ENCODE data around the gene DGCR6.
"Not testable (repeated sequence)": the region's sequence is repeated elsewhere in the genome, so short reads cannot be mapped to it uniquely, and the experiment has no call there.

The DGCR6 gene

DNA sequence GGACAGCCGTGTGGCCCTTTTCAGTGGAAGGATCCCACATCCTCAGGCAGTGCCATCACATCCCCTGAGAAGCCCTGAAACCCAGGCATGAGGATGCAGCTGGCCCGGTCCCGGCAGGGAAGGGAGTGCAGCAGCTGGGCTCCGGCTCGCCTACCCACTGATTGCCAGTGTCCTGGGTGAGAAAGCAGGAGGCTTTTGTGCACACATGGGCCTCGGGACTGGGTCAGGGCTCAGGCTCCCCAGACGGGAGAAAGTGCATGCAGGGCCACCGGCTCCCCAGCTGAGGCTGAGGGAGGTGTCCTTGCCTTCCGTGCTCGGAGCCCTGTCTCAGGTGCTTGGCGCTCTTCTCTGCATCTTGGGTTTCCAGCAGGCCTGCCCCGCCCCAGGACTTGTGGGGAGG lies 53.6 kb downstream of the DGCR6 start:
- not testable (repeated sequence) for DNase-seq (ENCODE audit: low read depth in 2 of 3, low spot score in 2 of 3)

DNA sequence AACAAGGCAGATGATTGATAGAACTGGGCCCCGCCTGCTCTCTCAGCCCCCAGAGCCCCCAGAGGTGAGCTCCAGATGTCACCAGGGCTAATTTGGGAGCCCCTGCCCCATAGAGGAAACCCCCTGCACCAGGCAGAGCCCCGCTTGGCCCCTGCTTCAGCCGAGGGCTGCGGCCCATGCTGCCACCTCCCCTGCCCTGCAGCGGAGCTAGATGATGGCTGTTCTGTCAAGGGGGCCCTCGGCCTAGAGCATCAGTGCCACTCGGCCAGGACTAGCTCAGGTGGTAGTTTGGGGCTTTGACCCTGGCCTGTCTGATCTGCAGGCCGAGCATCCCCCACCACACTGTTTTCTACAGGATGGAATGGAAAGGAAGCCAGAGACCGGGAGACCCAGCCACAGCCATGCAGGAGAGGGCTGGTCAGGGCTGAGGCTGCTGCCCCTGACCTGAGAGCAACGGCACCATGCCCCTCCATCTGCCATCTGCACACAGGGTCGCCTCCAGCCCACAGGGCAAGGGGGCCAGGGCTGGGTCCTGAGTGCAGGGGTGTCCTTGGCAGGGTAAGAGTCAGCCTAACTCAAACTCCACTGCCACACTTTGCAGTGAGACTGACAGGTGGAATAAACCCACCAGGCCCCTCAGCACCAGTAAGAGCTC lies 54.2 kb downstream of the DGCR6 start:
- not testable (repeated sequence) for DNase-seq (ENCODE audit: low read depth in 2 of 3, low spot score in 2 of 3)

DNA sequence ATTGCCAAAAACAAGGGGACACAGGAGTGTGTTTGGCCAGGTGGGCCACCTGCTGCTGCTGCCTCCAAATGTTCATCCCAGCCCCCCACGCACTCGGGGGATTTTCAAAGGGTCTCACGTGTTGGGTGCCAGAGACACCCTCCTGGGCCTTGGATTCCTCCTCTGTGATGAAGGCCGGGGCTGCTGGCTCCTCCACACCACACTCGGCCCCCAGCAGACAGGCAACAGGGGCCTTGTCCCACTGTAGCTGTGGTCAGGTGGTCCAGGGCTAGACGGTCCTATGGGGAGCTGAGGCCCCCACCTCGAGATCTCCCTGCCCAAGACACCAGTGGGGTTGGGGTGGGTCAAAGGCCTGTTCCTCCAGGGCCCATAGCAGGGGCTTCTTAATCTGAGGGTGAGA lies 55.1 kb downstream of the DGCR6 start:
- DNase-seq (ENCODE audit: low read depth in 2 of 3, low spot score in 2 of 3) = not testable (repeated sequence)
